Fibroblast of lung (primary cell): ENCODE measurements around the gene NPFFR1.

Experiments used
- CTCF ChIP-seq, 2 donors: IDR thresholded peaks in 1 of 2; conservative IDR thresholded peaks in 1 of 2; 1 replicate in 1 of 2; 2 replicates in 1 of 2; pipeline ENCODE4 v1.5.1; 2011 to 2012; ENCODE audit warnings: low read length in 2 of 2, control low read depth in 1 of 2, inconsistent platforms in 1 of 2, low read depth in 1 of 2, mild to moderate bottlenecking in 1 of 2
- EZH2 ChIP-seq: IDR thresholded peaks from 2 replicates; pipeline ENCODE4 v1.5.1; 2012; ENCODE audit warnings: low read length, control low read depth, mild to moderate bottlenecking; ENCODE audit errors: missing control alignments

GRCh38 chr10:70258216-70258615 is 25.6 kb downstream of the NPFFR1 start:
- no peak for TF ChIP-seq EZH2
- no peak for TF ChIP-seq CTCF (conservative IDR thresholded peaks at IDR 0.05 in 1 of 2, IDR thresholded peaks at IDR 0.05 in 1 of 2; ENCODE audit: low read depth in 1 of 2, low read length in 2 of 2)
